NT2/D1 (cell line): ENCODE data around the gene TGM1.

Source experiments
- SUZ12 ChIP-seq: IDR thresholded peaks from 2 replicates; pipeline ENCODE4 v1.6.1; 2011; ENCODE audit not compliant: insufficient read length, insufficient read depth; ENCODE audit errors: extremely low read depth
- YY1 ChIP-seq: IDR thresholded peaks from 2 replicates; pipeline ENCODE4 v1.6.1; 2011; ENCODE audit not compliant: insufficient read length, insufficient read depth

DNA sequence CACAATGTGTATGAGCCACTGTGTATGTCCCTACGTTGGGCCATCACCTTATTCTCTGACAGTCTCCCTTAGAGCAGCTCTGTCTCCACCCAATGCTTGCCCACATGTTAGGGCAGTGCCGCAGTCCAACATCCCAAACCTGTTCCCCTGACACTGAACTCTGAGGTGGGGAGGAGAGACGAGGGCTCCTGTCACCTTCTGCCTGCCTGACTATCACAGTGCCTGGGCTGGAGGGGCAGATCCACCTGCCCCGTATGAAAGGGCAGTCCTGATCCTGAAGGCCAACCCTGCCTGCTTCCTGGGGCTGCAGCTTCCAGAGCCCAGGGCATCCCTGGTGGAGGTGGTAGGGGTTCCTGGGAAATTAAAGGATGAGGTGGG lies 2.2 kb downstream of the TGM1 start:
- TF ChIP-seq YY1 (no peak), SUZ12 (no peak)
